Heart right ventricle (tissue), 16 donors: ENCODE data around the gene MTHFD1L. TPM values are rescaled to one million over a fixed set of nuclear protein-coding genes. Genes with fewer than 3 reads are reported as not detected.

ENCODE experiments used
- ATAC-seq, 8 donors: fragments of 200-7000 bp; cut with Tn5 transposase; one replicate each; pipeline ENCODE4 v1.9.1; 2020; ENCODE audit warnings: mild to moderate bottlenecking in 8 of 8, moderate library complexity in 8 of 8, moderate number of reproducible peaks in 1 of 8
- DNase-seq, 2 donors: peaks; one replicate each; pipeline ENCODE4 v3.0.0-alpha.2; 2020
- H3K27ac ChIP-seq, 10 donors: fragments of 200-600 bp; sonication (generic) in 2 of 10; one replicate each; pipeline versions ENCODE4 v1.5.0 to v1.8.0; 2020 to 2022; ENCODE audit warnings: mild to moderate bottlenecking in 3 of 10
- H3K27me3 ChIP-seq, 7 donors: fragments of 200-600 bp; one replicate each; pipeline ENCODE4 v1.8.0; 2021 to 2022; ENCODE audit warnings: mild to moderate bottlenecking in 2 of 7
- H3K36me3 ChIP-seq, 9 donors: fragments of 200-600 bp; sonication (generic) in 1 of 9; one replicate each; pipeline versions ENCODE4 v1.5.0 to v1.8.0; 2020 to 2022; ENCODE audit warnings: mild to moderate bottlenecking in 2 of 9
- H3K4me1 ChIP-seq, 9 donors: fragments of 200-600 bp; sonication (generic) in 1 of 9; one replicate each; pipeline versions ENCODE4 v1.5.0 to v1.8.0; 2020 to 2022; ENCODE audit warnings: mild to moderate bottlenecking in 4 of 9
- H3K4me3 ChIP-seq, 10 donors: fragments of 200-600 bp; sonication (generic) in 2 of 10; one replicate each; pipeline versions ENCODE4 v1.5.0 to v1.8.0; 2020 to 2022; ENCODE audit warnings: mild to moderate bottlenecking in 7 of 10, moderate library complexity in 2 of 10
- H3K9me3 ChIP-seq, 11 donors: fragments of 200-600 bp in 10 of 11; sonication (generic) in 2 of 11; one replicate each; pipeline versions ENCODE4 v1.5.0 to v1.8.0; 2013 to 2022; ENCODE audit warnings: mild to moderate bottlenecking in 2 of 11, control low read depth in 1 of 11, moderate library complexity in 1 of 11
- WGBS, 2 donors: extraction: QIAGEN DNeasy Blood & Tissue Kit; methylation state at CpG; one replicate each; pipeline ENCODE4 v1.1.7; 2013; ENCODE audit warnings: inconsistent platforms in 1 of 2; 5-methylcytosine and 5-hydroxymethylcytosine counted together
- intact Hi-C, 10 donors: fragments of 100-400 bp; cut with DNase I; formaldehyde crosslinking; loops; one replicate each; pipeline versions ENCODE4 v1.11.1 to v1.14.2; 2022
- polyA plus RNA-seq, 2 donors: library from polyadenylated mRNA; stranded (reverse); fragments of 200-250 nt; gene quantifications; one replicate each; pipeline ENCODE4 v1.2.3, GENCODE V29; 2013
- total RNA-seq, 10 donors: library from RNA; stranded (reverse); fragmentation: NEBNext Ultra II Directional in 3 of 10; extraction: Animal tissue kit (Norgen Biotek cat#: 25700) in 3 of 10; gene quantifications; one replicate each; pipeline versions ENCODE4 v1.2.1 to v1.2.4, GENCODE V29; 2021 to 2023
- TF ChIP-seq, protein P1 (sequence below), 9 donors: fragments of 200-600 bp; sonication (generic) in 2 of 9; IDR thresholded peaks; one replicate each; pipeline versions ENCODE4 v1.5.0 to v1.8.0; 2021 to 2022; ENCODE audit warnings: antibody characterized with exemption in 9 of 9, mild to moderate bottlenecking in 5 of 9, moderate library complexity in 1 of 9
- donor health status: Arrhythmogenic right ventricular cardiomyopathy.
- donor health status: ischemic (EF 13 %, LVEDD 7.1; RV severe dilation, severe dysfunction).
- donor health status: healthy with polysubstance abuse.
- donor health status: DM: no; HTN: yes; CAD: no.
- donor health status: DM: no; HTN: no; CAD: no.
- donor health status: ischemic (EF 25% LVEDD 6.9; RV normal size, moderate dysfunction).
- donor health status: ischemic (EF 25% LVEDD 5.7; RV mildly dilated, moderate dysfunction).
- donor health status: healthy.
- donor health status: DM: yes; HTN: yes; CAD: no.
- donor health status: Ischemic cardiomyopathy.
- donor health status: ischemic (EF 35%, LVEDD 5.7; RV mildly dilated, moderate dysfunction).
- donor health status: nonischemic (EF 11% LVEDD 7.7; RV severe dilation, severe dysfunction).
- donor health status: DM: yes; HTN: yes; CAD: no.
- donor health status: PGD.
- donor health status: ischemic (EF 29% LVEDD 5.4; RV normal size, mild dysfunction).
- donor health status: nonischemic (EF 23%, LVEDD 6.1; RV moderate dilation, normal function).

MTHFD1L gene
- total and polyA plus RNA-seq, 12 donors = 1.2 to 10.8 (median 3.8) TPM

DNA sequence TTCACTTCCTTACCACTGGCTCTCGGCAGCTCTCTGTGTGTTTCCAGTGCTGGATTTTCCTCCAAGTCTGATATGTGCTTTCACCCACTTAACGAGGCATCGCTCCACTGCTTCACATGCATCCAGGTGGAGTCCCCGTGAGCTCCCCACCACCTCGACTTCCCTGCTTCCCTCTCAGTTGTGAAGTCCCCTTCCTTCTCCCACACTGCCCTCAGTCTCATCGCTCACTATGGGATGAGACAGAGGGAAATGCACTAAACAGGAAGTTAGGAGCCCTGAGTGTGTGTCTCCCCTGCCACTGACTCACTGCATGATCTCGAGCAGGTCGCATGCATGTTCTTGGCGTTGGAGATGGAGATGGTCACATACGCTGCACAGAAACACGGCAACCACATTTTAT is 84.0 kb downstream of the MTHFD1L start:
- ATAC-seq = no peak
- intact Hi-C loops = no loop called here
- H3K27me3 ChIP-seq = no peaks in the 10 kb centered on the region
- H3K9me3 ChIP-seq = no peaks in the 10 kb centered on the region
- WGBS, 2 donors = 88 to 90% methylated on average over 11 of the region's 11 CpGs
- TF ChIP-seq, protein P1, sequence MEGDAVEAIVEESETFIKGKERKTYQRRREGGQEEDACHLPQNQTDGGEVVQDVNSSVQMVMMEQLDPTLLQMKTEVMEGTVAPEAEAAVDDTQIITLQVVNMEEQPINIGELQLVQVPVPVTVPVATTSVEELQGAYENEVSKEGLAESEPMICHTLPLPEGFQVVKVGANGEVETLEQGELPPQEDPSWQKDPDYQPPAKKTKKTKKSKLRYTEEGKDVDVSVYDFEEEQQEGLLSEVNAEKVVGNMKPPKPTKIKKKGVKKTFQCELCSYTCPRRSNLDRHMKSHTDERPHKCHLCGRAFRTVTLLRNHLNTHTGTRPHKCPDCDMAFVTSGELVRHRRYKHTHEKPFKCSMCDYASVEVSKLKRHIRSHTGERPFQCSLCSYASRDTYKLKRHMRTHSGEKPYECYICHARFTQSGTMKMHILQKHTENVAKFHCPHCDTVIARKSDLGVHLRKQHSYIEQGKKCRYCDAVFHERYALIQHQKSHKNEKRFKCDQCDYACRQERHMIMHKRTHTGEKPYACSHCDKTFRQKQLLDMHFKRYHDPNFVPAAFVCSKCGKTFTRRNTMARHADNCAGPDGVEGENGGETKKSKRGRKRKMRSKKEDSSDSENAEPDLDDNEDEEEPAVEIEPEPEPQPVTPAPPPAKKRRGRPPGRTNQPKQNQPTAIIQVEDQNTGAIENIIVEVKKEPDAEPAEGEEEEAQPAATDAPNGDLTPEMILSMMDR (IDR thresholded peaks at IDR 0.05) = no peak
- H3K4me3 ChIP-seq = no peak overlapping the region
- no peak for DNase-seq
- H3K4me1 ChIP-seq = no peaks in the 10 kb centered on the region
- peaks cover 0 to 57% (median 0%) of the 10 kb centered on the region in 9 donors for H3K36me3 ChIP-seq
- no peak overlapping the region for H3K27ac ChIP-seq

- no peak for DNase-seq
- ATAC-seq = no peak
- Histone ChIP-seq H3K4me1 (peaks cover 0 to 2% (median 0%) of the 10 kb centered on the region in 9 donors), H3K4me3 (no peak overlapping the region), H3K27me3 (no peaks in the 10 kb centered on the region), H3K9me3 (no peaks in the 10 kb centered on the region), H3K36me3 (peaks cover 0 to 33% (median 0%) of the 10 kb centered on the region in 9 donors), H3K27ac (no peak overlapping the region)
- intact Hi-C loops = no loop called here
- 93 to 98% methylated on average over 5 of the region's 5 CpGs for WGBS, 2 donors
- TF ChIP-seq, protein P1 (IDR thresholded peaks at IDR 0.05) = no peak
Measured at GRCh38 chr6:150953851-150954250, 88.3 kb downstream of the MTHFD1L start.

DNA sequence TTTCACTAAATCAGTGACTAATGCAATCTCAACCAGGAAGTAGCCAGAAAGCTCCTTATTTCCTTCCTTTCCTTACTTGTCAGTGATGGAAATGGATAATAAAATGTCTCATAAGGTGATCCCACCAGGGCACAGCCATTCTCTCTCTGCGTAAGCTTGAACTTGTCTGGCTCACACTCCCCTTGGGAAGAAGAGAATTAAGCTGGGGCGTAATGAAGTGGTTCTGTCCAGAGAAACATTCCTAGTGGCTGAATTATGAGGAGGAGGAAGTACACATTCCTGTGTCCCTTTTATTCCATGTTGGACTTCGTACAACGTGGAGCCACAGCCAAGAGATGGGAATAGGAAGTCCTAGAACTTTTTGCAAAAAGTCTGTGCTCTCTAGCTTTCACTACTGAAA is 93.7 kb downstream of the MTHFD1L start:
- ATAC-seq (peak in 5 of 8 donors; percentile 29 to 67 (median 66)), DNase-seq (no peak)
- Histone ChIP-seq H3K27ac (peak overlapping the region in 3 of 10 donors; percentile 15 to 53 (median 23)), H3K4me3 (no peak overlapping the region), H3K27me3 (no peaks in the 10 kb centered on the region), H3K4me1 (peaks cover 0 to 16% (median 5%) of the 10 kb centered on the region in 9 donors), H3K9me3 (no peaks in the 10 kb centered on the region), H3K36me3 (peaks cover 0 to 29% (median 0%) of the 10 kb centered on the region in 9 donors)
- 28 to 57% methylated on average over 4 of the region's 4 CpGs for WGBS, 2 donors
- intact Hi-C loops = no loop called here
- TF ChIP-seq, protein P1 (IDR thresholded peaks at IDR 0.05) = no peak

DNA sequence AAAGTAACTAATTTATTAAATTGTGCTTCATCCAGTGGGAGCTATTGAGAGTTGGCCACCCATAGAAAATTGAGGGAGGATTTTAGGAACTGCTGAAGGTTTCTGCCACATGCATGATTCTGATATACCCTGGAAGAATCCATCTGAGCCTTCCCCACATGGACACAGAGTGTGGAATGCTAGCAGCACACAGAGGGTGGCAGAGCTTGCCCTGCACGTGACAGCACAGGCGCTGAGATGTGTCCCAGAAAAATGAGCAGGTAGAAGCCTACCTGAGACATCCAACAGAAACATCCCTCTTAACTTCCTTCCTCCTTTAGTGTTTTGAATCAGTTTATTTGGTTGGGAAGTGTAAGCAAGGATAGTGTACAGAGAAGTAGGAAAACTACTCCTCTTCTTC is 96.9 kb downstream of the MTHFD1L start:
- Histone ChIP-seq H3K36me3 (peaks cover 0 to 24% (median 0%) of the 10 kb centered on the region in 9 donors), H3K4me3 (no peak overlapping the region), H3K27me3 (no peaks in the 10 kb centered on the region), H3K9me3 (no peaks in the 10 kb centered on the region), H3K4me1 (peaks cover 0 to 16% (median 5%) of the 10 kb centered on the region in 9 donors), H3K27ac (no peak overlapping the region)
- TF ChIP-seq, protein P1 (IDR thresholded peaks at IDR 0.05) = no peak
- DNase-seq (no peak), ATAC-seq (no peak)
- 95 to 97% methylated on average over 2 of the region's 2 CpGs for WGBS, 2 donors
- intact Hi-C loops = no loop called here
